Amniotic stem cell (primary cell): ENCODE data around the gene MPO.

Source experiments
- DNase-seq: peaks from one replicate; lab custom pipeline; 2025; lab: John Stamatoyannopoulos, UW

MPO gene

GRCh38 chr17:58264407-58265103 is 16.2 kb downstream of the MPO start:
- no peak for DNase-seq

GRCh38 chr17:58263773-58264172 is 17.0 kb downstream of the MPO start:
- DNase-seq, result no peak

DNA sequence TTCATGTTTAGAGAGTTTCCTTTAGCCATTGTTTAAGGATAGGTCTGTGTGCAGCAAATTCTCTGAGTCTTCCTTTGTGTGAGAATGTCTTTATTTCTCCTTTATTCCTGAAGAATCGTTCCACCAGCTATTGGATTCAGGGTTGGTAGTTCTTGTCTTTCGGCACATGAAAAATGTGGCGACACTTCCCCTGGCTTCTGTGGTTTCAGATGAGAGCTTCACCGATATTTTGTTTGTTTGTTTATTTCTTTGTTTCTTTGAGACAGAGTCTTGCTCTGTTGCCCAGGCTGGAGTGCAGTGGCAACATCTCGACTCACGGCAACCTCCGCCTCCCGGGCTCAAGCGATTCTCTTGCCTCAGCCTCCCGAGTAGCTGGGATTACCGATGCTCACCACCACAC is 18.6 kb downstream of the MPO start:
- no peak for DNase-seq

DNA sequence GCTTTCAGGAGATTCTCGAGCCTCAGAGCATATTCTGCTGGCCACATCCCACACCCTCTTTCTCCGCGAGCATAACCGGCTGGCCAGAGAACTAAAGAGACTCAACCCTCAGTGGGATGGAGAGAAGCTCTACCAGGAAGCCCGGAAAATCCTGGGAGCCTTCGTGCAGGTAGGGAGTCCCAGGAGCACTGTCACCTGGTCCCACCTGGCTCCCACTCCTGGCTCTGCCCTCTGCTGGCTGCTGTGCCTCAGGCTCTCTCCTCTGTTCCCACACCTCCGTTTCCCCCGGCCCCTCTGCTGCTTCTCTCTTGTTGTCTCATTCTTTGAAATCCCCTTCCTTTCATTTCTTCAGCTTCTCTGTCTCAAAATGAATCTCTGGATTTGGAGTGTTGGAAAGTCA is 25.9 kb downstream of the MPO start:
- no peak for DNase-seq

GRCh38 chr17:58253082-58253481 is 27.7 kb downstream of the MPO start:
- no peak for DNase-seq

DNA sequence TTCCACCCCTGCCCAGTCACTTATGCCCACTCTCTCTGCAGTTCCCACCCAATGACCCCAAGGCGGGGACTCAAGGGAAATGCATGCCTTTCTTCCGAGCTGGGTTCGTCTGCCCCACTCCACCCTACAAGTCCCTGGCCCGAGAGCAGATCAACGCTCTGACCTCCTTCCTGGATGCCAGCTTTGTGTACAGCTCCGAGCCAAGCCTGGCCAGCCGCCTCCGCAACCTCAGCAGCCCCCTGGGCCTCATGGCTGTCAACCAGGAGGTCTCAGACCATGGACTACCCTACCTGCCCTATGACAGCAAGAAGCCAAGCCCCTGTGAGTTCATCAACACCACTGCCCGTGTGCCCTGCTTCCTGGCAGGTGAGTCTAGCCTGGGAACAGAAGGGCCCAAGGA is 28.6 kb downstream of the MPO start:
- no peak for DNase-seq

DNA sequence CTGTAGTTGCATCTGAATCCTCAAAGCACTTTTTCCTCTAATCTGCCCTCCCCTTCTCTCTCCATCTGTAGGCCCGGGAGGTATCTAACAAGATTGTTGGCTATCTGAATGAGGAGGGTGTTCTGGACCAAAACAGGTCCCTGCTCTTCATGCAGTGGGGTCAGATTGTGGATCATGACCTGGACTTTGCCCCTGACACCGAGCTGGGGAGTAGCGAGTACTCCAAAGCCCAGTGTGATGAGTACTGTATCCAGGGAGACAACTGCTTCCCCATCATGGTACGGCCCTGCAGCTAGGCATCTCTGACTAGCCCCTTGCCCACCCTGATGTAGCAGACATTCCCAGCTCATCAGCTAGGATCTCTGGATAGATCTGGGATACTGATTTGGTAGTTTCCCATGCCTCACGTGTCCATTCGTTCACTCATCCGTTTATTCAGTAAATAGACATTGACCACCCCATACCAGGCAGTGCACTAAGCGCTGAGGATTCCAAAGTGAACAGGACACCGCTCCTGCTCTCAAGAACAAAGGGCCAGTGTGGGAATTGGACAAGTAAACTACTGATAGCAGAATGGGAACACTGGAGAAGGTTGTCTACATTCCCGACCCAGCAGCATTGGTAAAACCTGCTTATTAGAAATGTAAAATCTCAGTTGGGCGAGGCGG is 30.3 kb downstream of the MPO start:
- DNase-seq, result no peak

DNA sequence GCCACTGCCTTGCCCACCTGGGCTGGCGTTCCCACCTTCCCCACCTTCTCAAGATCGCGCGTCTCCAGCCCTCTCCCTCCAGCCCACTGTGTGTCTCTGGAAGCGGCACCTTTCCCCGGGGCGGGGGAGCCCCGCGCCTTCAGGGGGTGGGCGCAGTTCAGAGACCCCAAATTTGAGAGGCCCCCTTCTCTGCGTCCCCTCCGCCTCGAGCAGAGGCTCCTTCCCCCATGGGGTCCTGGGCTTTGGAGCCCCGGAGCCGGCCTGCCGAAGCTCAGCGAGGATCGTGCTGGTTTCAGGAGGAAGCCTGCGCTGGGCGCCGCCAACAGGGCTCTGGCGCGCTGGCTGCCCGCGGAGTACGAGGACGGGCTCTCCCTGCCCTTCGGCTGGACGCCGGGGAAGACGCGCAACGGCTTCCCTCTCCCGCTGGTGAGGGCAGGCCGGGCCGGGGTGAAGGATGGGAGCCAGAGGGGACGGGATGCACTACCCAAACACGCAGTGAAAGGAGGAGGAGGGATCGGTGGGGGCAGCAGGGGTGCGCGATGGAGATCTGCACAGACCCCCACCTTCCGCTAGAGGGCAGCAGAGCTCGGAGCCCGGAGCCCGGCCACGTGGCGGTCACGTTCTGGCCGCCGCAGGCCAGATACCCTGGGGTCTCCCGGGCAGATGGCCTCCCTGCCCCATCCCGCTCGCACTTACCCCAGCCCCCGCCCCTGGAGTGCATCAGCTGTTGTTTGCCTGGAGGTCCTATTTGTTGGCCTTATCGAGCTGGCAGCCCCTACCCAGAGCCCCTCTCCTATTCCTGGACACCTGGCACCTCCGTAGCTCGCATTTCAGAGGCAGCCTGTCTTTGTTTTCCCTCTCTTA is 31.2 kb downstream of the MPO start:
- no peak for DNase-seq

GRCh38 chr17:58248955-58249269 is 31.8 kb downstream of the MPO start:
- DNase-seq, result no peak

DNA sequence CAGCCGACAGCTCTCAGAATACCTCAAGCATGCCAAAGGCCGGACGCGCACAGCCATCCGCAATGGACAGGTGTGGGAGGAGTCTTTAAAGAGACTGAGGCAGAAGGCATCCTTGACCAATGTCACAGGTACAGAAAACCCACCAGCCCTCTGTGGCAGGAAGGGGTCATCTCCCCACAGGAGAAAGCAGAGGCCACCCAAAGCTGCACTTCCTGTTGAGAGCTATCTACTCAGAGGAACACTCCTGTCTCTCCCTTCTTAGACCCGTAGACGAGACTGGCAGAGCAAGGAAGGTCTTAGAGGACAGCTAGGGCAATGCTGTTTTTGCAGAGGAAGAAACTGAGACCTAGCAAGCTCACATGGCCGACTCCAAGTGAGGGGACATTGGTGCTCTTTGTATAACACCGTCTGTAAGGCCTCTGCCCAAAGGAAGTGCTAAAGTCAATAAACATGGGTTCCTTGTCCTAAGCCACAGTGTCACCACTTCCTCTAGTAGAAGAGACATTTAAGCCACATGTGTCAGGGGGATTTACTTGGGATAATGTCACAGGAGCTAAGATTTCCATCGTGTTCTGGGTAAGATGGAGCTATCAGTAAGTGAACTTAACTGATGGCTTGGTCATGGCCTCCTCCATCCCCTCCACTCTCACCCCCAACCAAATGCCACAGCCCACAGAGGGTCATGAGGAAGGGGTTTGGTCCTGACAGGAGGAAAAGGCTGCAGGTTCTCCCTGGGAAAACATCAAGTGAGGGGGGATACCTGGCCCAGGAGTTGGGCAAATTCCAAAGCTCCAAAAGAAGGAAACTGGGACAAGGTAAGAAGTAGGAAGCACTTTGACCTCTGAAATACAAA is 33.0 kb downstream of the MPO start:
- no peak for DNase-seq

GRCh38 chr17:58246781-58247180 is 34.0 kb downstream of the MPO start:
- DNase-seq, result no peak

GRCh38 chr17:58246104-58246740 is 34.5 kb downstream of the MPO start:
- no peak for DNase-seq

DNA sequence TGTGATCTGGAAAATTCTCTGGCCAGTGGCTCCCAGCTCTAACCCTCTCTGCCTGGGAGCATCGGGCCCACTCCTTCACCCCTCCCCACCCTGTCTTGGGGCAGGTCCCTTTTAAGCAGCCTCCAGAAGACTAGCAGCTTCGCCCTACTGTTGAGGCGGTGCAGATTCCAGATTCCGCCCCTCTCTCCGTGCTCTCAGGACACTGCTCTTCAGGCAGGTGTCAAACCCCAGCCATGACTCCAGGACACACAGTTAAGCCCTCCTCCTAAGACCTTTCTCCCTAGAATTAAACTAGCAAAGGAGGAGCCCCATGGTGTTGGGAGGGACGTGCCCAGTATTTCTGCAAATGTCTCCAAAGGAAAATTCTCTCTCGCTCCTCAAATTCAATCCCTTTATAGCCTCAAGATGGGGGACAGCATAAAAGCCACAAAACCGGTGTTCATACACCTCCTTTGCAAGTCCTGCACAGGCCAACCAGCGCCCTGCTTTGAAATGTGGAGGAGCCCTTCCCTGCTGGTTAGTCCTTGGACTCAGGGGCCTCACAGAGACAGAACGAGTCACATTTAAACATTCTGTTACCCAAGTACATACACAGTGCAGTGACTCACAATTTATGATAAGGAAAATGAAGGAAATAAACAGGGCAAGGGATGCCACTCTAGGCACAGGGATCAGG is 35.2 kb downstream of the MPO start:
- no peak for DNase-seq

DNA sequence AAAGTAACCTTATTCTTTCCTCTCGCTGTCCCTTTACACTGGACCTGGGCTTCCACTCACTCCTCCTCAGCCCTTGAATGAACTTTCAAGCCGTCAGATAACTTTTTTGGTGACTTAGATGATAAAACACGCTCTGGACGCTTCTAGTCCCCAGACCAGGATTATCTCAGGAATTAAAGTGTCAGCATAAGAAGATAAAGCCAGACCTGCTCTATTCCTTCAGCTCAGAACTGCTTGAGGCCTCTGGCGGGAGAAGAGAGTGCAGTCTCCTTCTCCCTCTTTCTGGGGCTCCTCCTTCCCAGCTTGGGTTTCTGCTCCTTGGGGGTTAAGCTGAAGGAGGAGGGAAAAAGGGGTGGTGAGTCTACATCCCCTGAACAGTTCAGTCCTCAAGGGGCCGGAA is 35.8 kb downstream of the MPO start:
- no peak for DNase-seq

GRCh38 chr17:58242171-58242784 is 38.5 kb downstream of the MPO start:
- no peak for DNase-seq

DNA sequence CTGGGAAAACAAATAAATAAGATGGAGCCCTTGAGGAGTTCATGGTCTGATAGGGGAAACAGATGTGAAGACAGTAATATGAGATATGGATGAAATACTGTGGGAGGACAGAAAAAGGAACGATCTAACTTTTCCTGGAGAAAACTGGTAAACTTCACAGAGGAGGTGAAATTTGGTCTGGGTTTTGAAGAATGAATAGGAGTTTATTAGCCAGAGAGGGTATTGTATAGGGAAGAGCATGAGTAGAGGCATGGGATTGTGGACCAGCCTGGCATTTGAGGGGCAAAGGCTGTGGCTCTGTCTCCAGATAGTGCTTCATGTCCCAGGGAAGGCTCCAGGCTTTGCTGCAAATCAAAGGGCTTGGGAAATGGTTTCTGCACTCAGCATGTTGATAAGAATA is 40.7 kb downstream of the MPO start:
- no peak for DNase-seq

DNA sequence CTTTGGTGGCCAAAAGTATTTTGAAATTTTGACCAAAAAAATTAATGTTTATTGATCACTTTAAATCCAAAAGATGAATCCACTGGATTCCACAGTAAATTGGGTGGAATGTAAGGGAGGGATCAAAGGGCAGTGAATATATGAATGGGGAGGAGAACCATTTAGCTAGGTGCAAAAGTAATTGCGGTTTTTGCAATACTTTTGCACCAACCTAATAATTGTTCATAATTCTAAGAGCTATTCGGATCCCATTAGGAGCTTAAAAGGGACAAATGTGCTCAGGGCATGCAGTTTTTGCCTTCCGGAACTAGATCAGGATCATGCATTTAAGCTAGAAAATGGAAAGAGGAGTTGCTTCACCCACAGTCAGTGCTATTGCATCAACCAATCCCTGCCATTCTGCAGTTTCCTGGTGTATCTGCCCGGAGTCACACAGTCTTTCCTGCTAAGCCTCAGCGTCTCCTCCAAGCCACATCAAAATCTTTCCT is 42.5 kb downstream of the MPO start, which contains the start of gene LPO:
Gene LPO (plus strand): TSS at position 438 of the 488 bp plus-strand sequence. CDS start 4,396 bp downstream, outside the sequence.
- no peak for DNase-seq

DNA sequence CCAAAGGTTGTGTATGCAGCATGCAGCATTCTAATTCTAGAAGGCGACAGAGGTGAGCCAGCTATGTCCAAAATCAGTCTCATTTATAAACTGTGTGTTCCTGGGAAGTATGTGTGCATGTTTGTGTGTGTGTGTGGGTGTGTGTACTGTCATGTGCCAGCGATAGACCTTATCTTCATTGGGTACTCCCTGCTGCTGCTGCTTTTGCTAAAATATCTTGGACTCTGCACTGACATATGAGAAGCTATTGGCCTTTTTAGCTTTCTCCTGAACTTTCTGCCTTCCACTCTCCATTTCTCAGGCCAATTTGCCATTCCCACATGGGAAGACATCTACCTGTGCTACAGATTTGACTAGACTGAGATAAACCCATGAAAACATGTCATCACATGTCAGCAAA is 44.3 kb downstream of the MPO start:
- DNase-seq, result no peak

DNA sequence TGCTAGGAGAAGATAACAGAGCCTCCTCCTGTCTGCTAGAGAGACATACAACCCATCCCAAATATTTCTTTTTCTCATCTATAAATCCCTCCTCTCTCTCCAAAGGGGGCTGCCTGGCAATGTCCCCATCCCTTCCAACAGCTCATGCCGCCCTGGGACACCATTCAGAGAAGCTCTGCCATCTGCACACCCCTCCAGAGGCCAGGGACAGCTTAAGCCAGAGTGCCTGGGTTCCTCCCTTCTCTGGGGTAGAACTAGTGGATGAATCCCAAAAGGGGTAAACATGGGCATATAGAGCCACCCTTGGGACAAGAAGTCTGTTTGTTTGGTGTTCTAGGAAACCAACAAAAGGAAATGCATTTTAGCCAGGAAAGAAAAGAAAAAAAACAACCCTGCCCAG is 44.9 kb downstream of the MPO start:
- no peak for DNase-seq

DNA sequence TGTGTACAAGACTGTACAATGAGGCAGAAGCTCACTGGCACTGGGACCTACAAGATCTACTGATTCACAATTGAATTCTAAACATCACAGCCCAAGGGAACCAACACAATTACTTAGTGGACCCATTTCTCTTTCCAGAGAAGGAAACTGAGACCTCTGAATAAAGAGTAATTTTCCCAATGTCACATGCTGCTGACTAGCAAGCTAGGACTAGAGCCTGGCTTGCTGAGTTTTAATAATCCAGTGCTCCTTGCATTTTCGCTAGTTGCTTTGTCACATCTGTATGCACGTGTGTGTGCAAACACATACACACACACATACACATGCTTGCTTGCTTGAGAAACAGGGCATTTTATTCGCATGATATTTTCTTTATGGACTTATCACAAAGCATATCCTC is 46.2 kb downstream of the MPO start:
- DNase-seq, result no peak
